ENCODE results near the gene SLC43A2. TPM values are rescaled to one million over a fixed set of nuclear protein-coding genes. Genes with fewer than 3 reads are reported as not detected.
"Not testable (repeated sequence)": the region's sequence is repeated elsewhere in the genome, so short reads cannot be mapped to it uniquely, and the experiment has no call there.

The SLC43A2 gene
- total RNA-seq, 1 experiment from 2014 or later, result 7.6 TPM

DNA sequence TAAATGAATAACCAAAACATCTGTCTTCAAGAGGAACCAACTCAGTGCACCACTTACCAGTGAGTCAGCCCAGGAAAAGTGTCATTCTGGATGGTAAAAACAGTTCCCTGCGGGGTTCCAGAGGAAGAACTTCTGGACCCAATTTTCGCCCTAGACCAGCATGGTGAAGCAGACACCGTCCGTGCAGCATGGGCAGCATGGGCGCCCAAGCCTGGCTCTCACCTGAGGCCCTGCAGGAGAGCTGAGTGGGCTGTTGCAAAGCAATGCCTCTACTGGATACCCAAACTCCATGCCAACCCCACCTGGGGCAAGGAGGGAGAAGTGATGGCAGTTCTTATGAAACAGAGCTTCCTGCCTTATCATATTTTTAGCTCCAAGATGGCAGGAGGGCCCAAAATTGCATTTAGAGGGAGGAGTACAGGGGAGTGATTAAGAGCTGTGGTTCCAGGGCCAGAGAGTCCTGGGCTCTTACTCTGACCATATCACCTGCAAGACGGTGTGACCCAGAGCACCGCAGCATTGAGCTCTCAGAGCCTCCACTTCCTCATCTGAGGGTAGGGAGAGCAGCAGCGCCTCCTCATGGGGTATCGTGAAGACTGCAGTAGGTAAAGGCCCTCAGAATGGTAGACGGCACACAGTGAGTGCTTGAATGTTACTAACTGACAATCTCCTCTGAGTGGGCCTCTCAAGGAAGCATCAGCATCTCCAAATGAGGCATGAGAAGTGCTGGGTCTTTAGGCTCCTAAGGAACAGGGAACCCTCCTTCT is 95.6 kb downstream of the SLC43A2 start:
- DNase-seq (ENCODE audit: low read depth), result no peak
- in situ Hi-C loops (cut with HindIII; ENCODE audit: low pct_unique_long_range_greater_than_20kb, low sequenced_read_pairs), result no loop called here

DNA sequence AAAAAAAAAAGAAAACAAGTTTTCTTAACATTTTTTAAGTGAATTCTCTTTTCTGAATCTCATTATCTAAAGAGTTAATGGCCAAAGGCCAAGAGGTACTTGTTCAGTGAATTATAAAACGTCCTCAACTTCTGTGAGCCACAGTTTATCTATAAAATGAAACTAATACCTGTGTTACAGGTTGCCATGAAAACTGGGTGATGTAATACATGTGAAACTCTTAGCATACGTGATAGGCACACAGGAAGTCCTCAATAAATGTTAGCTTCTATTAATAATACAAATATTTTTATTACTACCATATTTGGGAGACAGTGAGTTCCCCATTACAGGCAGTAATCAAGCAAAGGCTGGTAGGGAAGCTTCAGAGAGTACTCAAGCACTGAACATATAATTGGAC is 98.8 kb downstream of the SLC43A2 start:
- DNase-seq (ENCODE audit: low read depth), result no peak
- in situ Hi-C loops (cut with HindIII; ENCODE audit: low pct_unique_long_range_greater_than_20kb, low sequenced_read_pairs), result no loop called here

DNA sequence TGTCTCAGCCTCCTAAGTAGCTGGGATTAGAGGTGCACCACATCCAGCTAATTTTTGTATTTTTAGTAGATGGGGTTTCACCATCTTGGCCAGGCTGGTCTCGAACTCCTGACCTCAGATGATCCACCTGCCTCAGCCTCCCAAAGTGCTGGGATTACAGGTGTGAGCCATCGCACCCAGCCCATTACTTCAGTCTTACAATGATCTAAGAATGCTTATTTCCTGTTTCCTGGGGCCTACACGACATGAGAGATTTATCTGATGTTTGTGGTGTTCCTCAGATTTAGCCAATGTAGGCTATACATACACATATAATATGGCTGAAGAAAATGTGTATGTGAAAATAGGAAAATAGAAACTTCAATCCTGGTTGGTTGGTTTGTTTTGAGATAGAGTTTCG is 101.8 kb downstream of the SLC43A2 start:
- in situ Hi-C loops (cut with HindIII; ENCODE audit: low pct_unique_long_range_greater_than_20kb, low sequenced_read_pairs); DNase-seq (ENCODE audit: low read depth): not testable (repeated sequence)

DNA sequence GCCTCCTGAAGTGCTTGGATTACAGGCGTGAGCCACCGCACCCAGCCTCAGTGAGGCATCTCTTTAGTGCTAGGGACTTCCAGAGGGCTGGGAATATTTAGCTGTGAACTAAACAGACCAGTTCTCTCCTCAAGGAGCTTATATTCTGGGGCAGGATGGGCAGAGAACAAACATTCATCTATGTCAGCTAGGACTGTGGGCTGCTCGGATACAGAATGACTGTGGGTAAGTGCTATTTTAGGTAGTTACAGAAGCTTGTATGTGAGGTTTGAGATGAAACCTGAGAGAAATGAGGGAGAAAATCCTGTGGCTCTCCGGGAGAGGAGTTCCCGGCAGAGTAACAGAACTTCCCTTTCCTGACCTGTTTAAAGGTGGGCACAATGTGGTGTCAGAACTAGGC is 106.0 kb downstream of the SLC43A2 start:
- in situ Hi-C loops (cut with HindIII; ENCODE audit: low pct_unique_long_range_greater_than_20kb, low sequenced_read_pairs), result no loop called here
- no peak for DNase-seq (ENCODE audit: low read depth)

DNA sequence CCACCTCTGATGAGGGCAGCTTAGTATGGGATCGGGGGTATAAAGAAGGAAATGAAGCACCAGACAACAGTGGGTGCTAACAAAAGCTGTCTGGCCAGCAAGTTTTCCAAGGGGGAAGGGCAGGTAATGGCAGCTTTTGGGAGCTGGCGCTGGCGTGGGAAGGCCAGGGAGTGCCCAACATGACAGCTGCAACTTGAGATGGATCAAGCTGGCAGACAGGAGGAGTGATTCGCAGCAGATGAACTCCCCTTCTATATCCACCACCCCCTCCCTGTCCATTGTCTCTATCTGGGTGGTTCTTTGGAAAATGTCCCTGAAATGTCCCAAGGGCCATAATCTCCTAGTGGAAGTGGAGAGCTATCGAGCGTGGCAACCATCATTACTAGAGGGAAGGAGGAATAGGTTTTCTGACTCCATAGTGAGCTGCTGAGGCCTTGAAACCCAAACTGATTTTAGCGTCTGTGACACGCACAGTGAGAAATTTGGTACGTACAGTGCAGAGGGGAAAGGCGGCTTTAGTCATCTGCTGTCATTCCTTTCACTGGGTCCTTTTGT is 107.5 kb downstream of the SLC43A2 start:
- in situ Hi-C loops (cut with HindIII; ENCODE audit: low pct_unique_long_range_greater_than_20kb, low sequenced_read_pairs), result no loop called here
- DNase-seq (ENCODE audit: low read depth), result no peak

DNA sequence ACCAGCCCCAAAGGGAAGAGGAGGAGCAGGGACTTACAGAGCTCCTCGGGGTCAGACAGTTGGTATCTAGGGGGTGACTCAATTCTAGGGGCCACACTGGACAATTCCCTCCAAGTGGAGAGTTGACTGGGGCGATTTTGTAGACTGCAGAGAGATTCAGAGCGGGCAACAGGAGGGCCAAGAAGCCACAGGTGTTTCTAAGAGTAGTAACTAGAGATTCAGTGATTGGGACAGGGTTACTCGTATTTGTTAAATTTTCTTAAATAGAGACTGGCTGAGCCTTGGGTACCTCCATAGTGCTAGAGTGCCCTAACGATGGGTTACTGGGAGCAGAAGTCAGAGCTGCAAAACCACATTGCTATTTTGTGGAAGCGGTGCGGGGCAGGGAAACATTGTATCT is 109.0 kb downstream of the SLC43A2 start:
- in situ Hi-C loops (cut with HindIII; ENCODE audit: low pct_unique_long_range_greater_than_20kb, low sequenced_read_pairs), result no loop called here
- DNase-seq (ENCODE audit: low read depth), result no peak

Other genes with a start within 250 kb of the SLC43A2 start
- 148 and 194 TPM in 2 replicates for gene YWHAE, start 228.6 kb downstream of the SLC43A2 start, total RNA-seq (2014; rRNA removed; shearing (Covaris generic); ENCODE audit: low replicate concordance)
- 25.4 and 35.3 TPM in 2 replicates for gene CRK, start 172.6 kb downstream of the SLC43A2 start, total RNA-seq (2014; rRNA removed; shearing (Covaris generic); ENCODE audit: low replicate concordance)
- gene MYO1C, start 136.1 kb downstream of the SLC43A2 start, total RNA-seq (2014; rRNA removed; shearing (Covaris generic); ENCODE audit: low replicate concordance), result 63.8 and 85.8 TPM in 2 replicates
- 24.8 and 33.3 TPM in 2 replicates for gene INPP5K, start 112.2 kb downstream of the SLC43A2 start, total RNA-seq (2014; rRNA removed; shearing (Covaris generic); ENCODE audit: low replicate concordance)
- 6.7 and 24.4 TPM in 2 replicates for gene PITPNA, start 66.0 kb downstream of the SLC43A2 start, total RNA-seq (2014; rRNA removed; shearing (Covaris generic); ENCODE audit: low replicate concordance)
- 0.34 TPM in 1 of 2 replicates, not detected in the other for gene SCARF1, start 16.9 kb upstream of the SLC43A2 start, total RNA-seq (2014; rRNA removed; shearing (Covaris generic); ENCODE audit: low replicate concordance)
- 24.3 and 25.4 TPM in 2 replicates for gene RILP, start 21.0 kb upstream of the SLC43A2 start, total RNA-seq (2014; rRNA removed; shearing (Covaris generic); ENCODE audit: low replicate concordance)
- gene PRPF8, start 56.0 kb upstream of the SLC43A2 start, total RNA-seq (2014; rRNA removed; shearing (Covaris generic); ENCODE audit: low replicate concordance), result 81.9 and 102 TPM in 2 replicates
- gene TLCD2, start 81.5 kb upstream of the SLC43A2 start, total RNA-seq (2014; rRNA removed; shearing (Covaris generic); ENCODE audit: low replicate concordance), result 0.20 and 1.0 TPM in 2 replicates
- gene WDR81, start 95.9 kb upstream of the SLC43A2 start, total RNA-seq (2014; rRNA removed; shearing (Covaris generic); ENCODE audit: low replicate concordance), result 2.9 and 3.7 TPM in 2 replicates
- 0.14 and 0.68 TPM in 2 replicates for gene SERPINF2, start 114.0 kb upstream of the SLC43A2 start, total RNA-seq (2014; rRNA removed; shearing (Covaris generic); ENCODE audit: low replicate concordance)
- gene SERPINF1, start 133.2 kb upstream of the SLC43A2 start, total RNA-seq (2014; rRNA removed; shearing (Covaris generic); ENCODE audit: low replicate concordance), result 5.2 TPM in 1 of 2 replicates, not detected in the other
- 4.7 and 18.3 TPM in 2 replicates for gene SMYD4, start 201.1 kb upstream of the SLC43A2 start, total RNA-seq (2014; rRNA removed; shearing (Covaris generic); ENCODE audit: low replicate concordance)
- gene RPA1, start 201.2 kb upstream of the SLC43A2 start, total RNA-seq (2014; rRNA removed; shearing (Covaris generic); ENCODE audit: low replicate concordance), result 62.7 and 68.7 TPM in 2 replicates